ENCODE results near the gene PYGB.

The PYGB gene

DNA sequence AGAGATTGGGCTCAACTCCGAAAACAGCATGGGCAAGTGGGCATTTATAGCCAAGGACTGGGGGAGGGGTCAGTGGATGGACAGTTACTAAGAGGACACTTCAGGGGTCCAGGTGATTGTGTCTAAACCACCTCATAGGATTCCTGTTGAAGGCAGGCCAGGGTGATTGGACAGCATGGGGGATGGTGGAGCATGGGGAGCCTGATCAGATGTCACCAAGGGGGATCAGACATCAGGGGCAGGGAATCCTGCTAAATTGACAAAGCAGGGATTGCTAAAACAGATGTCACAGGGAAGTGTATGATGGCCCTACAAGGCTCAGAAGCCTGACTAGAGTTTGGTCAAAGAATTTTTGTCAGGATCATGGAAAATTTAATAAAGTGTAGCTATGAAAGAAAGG lies 2.4 kb upstream of the PYGB start:
- no peaks in the 10 kb centered on the region for H3K9me3 ChIP-seq (ENCODE audit: control insufficient read depth, insufficient read depth, low read depth, low read length)
- POLR2A ChIA-PET = interaction anchor here (1.0 kb wide), 1 partner anchor 76 kb away, joined by 3 read pairs; no protein-coding TSS in a partner anchor
- CTCF ChIA-PET = interaction anchor here (2.7 kb wide), 1 partner anchor 9 kb away, joined by 20 read pairs; no protein-coding TSS in a partner anchor
- TF ChIP-seq ZIC2 (tag by site-specific recombination; IDR thresholded peaks at IDR 0.05) (peak; percentile 26; the same call in 1 of the 2 replicates), ZNF514 (tag by site-specific recombination; IDR thresholded peaks at IDR 0.05) (no peak)
- no peak overlapping the region for H3K4me3 ChIP-seq (ENCODE audit: low read depth, low read length)
- H3K27ac ChIP-seq (ENCODE audit: extremely low read depth, low read depth, low read length) = no peak overlapping the region
- no peaks in the 10 kb centered on the region for H3K36me3 ChIP-seq (ENCODE audit: control insufficient read depth in 2 of 2, insufficient read depth in 1 of 2, low read length in 2 of 2)
- H3K4me1 ChIP-seq (ENCODE audit: control insufficient read depth, insufficient read depth, low read length) = peaks cover 3% of the 10 kb centered on the region

DNA sequence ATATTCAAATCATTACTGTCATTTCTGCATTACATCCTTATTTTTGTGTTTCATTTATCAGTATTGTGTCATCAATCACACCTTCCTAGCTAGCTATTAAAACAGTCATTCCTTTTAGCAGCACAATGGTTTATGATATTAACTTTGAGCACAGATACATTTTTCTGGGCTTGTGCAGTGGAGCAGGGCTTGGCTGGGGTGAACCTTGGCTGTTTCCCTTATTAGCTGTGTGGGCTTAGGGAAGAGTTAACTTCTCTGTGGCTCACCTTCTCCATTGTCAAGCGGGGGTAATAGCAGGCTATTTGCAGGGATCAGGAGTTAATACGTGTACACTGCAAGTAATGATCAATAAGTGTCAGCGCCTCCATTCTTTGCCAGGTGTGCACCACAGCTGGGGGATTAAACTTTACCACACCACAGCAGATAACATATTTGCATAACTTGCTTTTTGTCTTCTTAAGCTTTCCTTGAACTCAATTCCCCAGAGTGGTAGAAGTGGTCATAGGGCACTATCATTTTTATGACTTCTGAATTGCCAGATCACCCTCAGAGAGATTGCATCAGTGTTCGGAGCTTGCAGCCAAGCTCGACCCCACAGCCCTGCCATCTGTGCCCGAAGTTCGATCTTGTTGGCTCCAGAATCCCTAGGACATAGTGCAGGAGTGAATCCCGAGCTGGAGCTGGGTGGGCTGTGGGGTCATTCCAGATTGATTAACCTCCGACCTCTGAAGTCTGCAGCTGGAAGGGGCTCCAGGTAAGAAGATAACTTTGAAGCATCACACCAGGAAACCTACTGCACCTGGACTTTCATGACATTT lies 1.5 kb upstream of the PYGB start:
- Histone ChIP-seq H3K4me1 (ENCODE audit: control insufficient read depth, insufficient read depth, low read length) (peaks cover 10% of the 10 kb centered on the region), H3K36me3 (ENCODE audit: control insufficient read depth in 2 of 2, insufficient read depth in 1 of 2, low read length in 2 of 2) (no peaks in the 10 kb centered on the region), H3K9me3 (ENCODE audit: control insufficient read depth, insufficient read depth, low read depth, low read length) (no peaks in the 10 kb centered on the region), H3K4me3 (ENCODE audit: low read depth, low read length) (no peak overlapping the region), H3K27ac (ENCODE audit: extremely low read depth, low read depth, low read length) (no peak overlapping the region)
- TF ChIP-seq ZNF423 (tag by site-specific recombination; IDR thresholded peaks at IDR 0.05) (no peak), BCL11A (tag by site-specific recombination; IDR thresholded peaks at IDR 0.05; ENCODE audit: low read depth) (0 out of 2 replicates have a peak, but pooled peaks have one; percentile 42), ZSCAN23 (tag by site-specific recombination; IDR thresholded peaks at IDR 0.05) (no peak), ZEB2 (tag by site-specific recombination; IDR thresholded peaks at IDR 0.05) (0 out of 2 replicates have a peak, but pooled peaks have one; percentile 12), YY2 (tag by site-specific recombination; IDR thresholded peaks at IDR 0.05) (no peak)
- TF ChIP-seq, protein P1, sequence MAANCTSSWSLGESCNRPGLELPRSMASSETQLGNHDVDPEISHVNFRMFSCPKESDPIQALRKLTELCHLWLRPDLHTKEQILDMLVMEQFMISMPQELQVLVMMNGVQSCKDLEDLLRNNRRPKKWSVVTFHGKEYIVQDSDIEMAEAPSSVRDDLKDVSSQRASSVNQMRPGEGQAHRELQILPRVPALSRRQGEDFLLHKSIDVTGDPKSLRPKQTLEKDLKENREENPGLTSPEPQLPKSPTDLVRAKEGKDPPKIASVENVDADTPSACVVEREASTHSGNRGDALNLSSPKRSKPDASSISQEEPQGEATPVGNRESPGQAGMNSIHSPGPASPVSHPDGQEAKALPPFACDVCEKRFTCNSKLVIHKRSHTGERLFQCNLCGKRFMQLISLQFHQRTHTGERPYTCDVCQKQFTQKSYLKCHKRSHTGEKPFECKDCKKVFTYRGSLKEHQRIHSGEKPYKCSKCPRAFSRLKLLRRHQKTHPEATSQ (tag by site-specific recombination; IDR thresholded peaks at IDR 0.05) = no peak
- TF ChIP-seq, protein P2, sequence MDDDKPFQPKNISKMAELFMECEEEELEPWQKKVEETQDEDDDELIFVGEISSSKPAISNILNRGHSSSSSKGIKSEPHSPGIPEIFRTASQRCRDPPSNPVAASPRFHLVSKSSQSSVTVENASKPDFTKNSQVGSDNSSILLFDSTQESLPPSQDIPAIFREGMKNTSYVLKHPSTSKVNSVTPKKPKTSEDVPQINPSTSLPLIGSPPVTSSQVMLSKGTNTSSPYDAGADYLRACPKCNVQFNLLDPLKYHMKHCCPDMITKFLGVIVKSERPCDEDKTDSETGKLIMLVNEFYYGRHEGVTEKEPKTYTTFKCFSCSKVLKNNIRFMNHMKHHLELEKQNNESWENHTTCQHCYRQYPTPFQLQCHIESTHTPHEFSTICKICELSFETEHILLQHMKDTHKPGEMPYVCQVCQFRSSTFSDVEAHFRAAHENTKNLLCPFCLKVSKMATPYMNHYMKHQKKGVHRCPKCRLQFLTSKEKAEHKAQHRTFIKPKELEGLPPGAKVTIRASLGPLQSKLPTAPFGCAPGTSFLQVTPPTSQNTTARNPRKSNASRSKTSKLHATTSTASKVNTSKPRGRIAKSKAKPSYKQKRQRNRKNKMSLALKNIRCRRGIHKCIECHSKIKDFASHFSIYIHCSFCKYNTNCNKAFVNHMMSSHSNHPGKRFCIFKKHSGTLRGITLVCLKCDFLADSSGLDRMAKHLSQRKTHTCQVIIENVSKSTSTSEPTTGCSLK (tag by site-specific recombination; IDR thresholded peaks at IDR 0.05) = no peak
- TF ChIP-seq, protein P3, sequence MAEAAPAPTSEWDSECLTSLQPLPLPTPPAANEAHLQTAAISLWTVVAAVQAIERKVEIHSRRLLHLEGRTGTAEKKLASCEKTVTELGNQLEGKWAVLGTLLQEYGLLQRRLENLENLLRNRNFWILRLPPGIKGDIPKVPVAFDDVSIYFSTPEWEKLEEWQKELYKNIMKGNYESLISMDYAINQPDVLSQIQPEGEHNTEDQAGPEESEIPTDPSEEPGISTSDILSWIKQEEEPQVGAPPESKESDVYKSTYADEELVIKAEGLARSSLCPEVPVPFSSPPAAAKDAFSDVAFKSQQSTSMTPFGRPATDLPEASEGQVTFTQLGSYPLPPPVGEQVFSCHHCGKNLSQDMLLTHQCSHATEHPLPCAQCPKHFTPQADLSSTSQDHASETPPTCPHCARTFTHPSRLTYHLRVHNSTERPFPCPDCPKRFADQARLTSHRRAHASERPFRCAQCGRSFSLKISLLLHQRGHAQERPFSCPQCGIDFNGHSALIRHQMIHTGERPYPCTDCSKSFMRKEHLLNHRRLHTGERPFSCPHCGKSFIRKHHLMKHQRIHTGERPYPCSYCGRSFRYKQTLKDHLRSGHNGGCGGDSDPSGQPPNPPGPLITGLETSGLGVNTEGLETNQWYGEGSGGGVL (tag by site-specific recombination; IDR thresholded peaks at IDR 0.05) = no peak
- TF ChIP-seq, protein P4, sequence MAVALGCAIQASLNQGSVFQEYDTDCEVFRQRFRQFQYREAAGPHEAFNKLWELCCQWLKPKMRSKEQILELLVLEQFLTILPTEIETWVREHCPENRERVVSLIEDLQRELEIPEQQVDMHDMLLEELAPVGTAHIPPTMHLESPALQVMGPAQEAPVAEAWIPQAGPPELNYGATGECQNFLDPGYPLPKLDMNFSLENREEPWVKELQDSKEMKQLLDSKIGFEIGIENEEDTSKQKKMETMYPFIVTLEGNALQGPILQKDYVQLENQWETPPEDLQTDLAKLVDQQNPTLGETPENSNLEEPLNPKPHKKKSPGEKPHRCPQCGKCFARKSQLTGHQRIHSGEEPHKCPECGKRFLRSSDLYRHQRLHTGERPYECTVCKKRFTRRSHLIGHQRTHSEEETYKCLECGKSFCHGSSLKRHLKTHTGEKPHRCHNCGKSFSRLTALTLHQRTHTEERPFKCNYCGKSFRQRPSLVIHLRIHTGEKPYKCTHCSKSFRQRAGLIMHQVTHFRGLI (tag by site-specific recombination; IDR thresholded peaks at IDR 0.05) = no peak
- ChIA-PET POLR2A (interaction anchor here (1.0 to 1.9 kb wide), 7 partner anchors 10 to 161 kb away, joined by 3 to 17 read pairs (median 8); partner anchors contain the start of gene GINS1), CTCF (interaction anchor here (1.1 to 2.7 kb wide), 3 partner anchors 10 to 38 kb away, joined by 4 to 20 read pairs (median 10); no protein-coding TSS in a partner anchor)

DNA sequence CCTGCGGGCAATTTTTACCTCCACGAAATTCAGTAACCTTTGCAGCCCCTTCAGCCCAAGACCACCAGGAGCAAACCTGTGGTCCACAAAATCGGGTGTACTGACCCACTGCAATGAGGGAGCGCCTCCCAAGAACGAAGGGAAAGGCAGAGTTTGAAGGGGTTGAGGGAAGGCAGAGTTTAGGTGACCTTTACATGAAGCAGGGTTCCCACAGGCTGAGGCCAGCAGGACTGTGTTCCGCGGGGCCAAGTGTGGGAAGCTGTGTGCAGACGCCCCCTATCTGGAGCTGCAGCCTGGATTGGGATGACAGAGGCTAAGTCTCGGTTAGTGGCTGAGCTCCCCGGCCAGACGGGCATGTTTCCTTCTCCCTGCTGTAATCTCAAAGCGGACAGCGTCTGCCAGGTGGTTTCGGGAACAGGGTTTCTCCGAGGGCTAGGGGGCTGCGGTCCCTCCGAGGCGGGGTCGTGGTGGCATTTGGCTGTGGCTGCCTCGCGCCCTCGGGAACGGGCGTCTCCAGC lies 826 bp upstream of the PYGB start:
- H3K27ac ChIP-seq (ENCODE audit: extremely low read depth, low read depth, low read length) = peak overlapping the region; percentile 75; the same call in 1 of the 2 replicates
- TF ChIP-seq ZBTB48 (tag by site-specific recombination; IDR thresholded peaks at IDR 0.05) (peak; percentile 84), GLIS2 (tag by site-specific recombination; IDR thresholded peaks at IDR 0.05) (no peak), ZNF791 (tag by site-specific recombination; IDR thresholded peaks at IDR 0.05) (no peak), ZNF600 (tag by site-specific recombination; IDR thresholded peaks at IDR 0.05) (0 out of 2 replicates have a peak, but pooled peaks have one; percentile 66), ZNF2 (tag by site-specific recombination; IDR thresholded peaks at IDR 0.05) (peak; percentile 71; the same call in 1 of the 2 replicates), ZBTB17 (tag by site-specific recombination; IDR thresholded peaks at IDR 0.05) (peak; percentile 91), PRDM1 (tag by site-specific recombination; IDR thresholded peaks at IDR 0.05) (no peak), IKZF3 (tag by site-specific recombination; IDR thresholded peaks at IDR 0.05) (peak; percentile 60), ZBTB20 (tag by site-specific recombination; IDR thresholded peaks at IDR 0.05) (peak; percentile 84)
- TF ChIP-seq, protein P5, sequence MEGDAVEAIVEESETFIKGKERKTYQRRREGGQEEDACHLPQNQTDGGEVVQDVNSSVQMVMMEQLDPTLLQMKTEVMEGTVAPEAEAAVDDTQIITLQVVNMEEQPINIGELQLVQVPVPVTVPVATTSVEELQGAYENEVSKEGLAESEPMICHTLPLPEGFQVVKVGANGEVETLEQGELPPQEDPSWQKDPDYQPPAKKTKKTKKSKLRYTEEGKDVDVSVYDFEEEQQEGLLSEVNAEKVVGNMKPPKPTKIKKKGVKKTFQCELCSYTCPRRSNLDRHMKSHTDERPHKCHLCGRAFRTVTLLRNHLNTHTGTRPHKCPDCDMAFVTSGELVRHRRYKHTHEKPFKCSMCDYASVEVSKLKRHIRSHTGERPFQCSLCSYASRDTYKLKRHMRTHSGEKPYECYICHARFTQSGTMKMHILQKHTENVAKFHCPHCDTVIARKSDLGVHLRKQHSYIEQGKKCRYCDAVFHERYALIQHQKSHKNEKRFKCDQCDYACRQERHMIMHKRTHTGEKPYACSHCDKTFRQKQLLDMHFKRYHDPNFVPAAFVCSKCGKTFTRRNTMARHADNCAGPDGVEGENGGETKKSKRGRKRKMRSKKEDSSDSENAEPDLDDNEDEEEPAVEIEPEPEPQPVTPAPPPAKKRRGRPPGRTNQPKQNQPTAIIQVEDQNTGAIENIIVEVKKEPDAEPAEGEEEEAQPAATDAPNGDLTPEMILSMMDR (tag by site-specific recombination; IDR thresholded peaks at IDR 0.05) = peak; percentile 85

More for the DNA sequence above, 826 bp upstream of the PYGB start:
- peaks cover 16% of the 10 kb centered on the region for H3K4me1 ChIP-seq (ENCODE audit: control insufficient read depth, insufficient read depth, low read length)
- ChIA-PET CTCF (interaction anchor here (0.6 to 2.7 kb wide), 7 partner anchors 11 to 68 kb away, joined by 3 to 20 read pairs (median 4); no protein-coding TSS in a partner anchor), POLR2A (interaction anchor here (1.1 to 2.1 kb wide), 12 partner anchors 10 to 187 kb away, joined by 3 to 17 read pairs (median 5); partner anchors contain the start of gene GINS1)
- H3K4me3 ChIP-seq (ENCODE audit: low read depth, low read length) = peak overlapping the region; percentile 87
- no peaks in the 10 kb centered on the region for H3K9me3 ChIP-seq (ENCODE audit: control insufficient read depth, insufficient read depth, low read depth, low read length)
- H3K36me3 ChIP-seq (ENCODE audit: control insufficient read depth in 2 of 2, insufficient read depth in 1 of 2, low read length in 2 of 2) = no peaks in the 10 kb centered on the region
